A549 (cell line): ENCODE measurements around the gene FBXW5. TPM values are rescaled to one million over a fixed set of nuclear protein-coding genes. Genes with fewer than 3 reads are reported as not detected.

Source experiments
- ATAC-seq, 2 experiments: fragments of 200-7000 bp in 1 of 2; fragments of >200 bp in 1 of 2; cut with Nextera tagmentation in 1 of 2; cut with Tn5 transposase in 1 of 2; 3 replicates each; pipeline versions ENCODE4 v1.8.0 to v1.9.1; 2018 to 2020; ENCODE audit warnings: mild to moderate bottlenecking in 1 of 2, moderate library complexity in 1 of 2
- CTCF ChIA-PET: fragments of 300-600 bp; sonication (Branson Sonifier 250); formaldehyde crosslinking; extraction: SDS; loops from one replicate; lab custom pipeline; 2021; ENCODE audit warnings: antibody characterized with exemption, inconsistent platforms; lab: Yijun Ruan, JAX
- POLR2A ChIA-PET: fragments of 350-600 bp; formaldehyde crosslinking; extraction: SDS; loops from one replicate; lab custom pipeline; 2021; ENCODE audit warnings: antibody characterized with exemption, inconsistent platforms; lab: Yijun Ruan, JAX
- DNase-seq, 2 experiments: peaks; one replicate each; pipeline versions ENCODE4 v3.0.0 to v3.0.0-alpha.2; 2011 to 2016; ENCODE audit warnings: low read depth in 1 of 2, low spot score in 1 of 2
- FAIRE-seq: peaks from 2 replicates; lab custom pipeline; 2011; peaks lifted over from hg19 to GRCh38; lab: Jason Lieb, UNC
- H3K27ac ChIP-seq, 2 experiments: fragments of >200 bp; sonication (Bioruptor Twin); formaldehyde crosslinking; 3 replicates each; pipeline ENCODE4 v1.5.1; 2016 to 2017
- H3K4me1 ChIP-seq: fragments of >200 bp; sonication (Bioruptor Twin); formaldehyde crosslinking; 3 replicates; pipeline ENCODE4 v1.6.1; 2016
- H3K4me2 ChIP-seq: fragments of >200 bp; sonication (Bioruptor Twin); formaldehyde crosslinking; 3 replicates; pipeline ENCODE4 v1.6.1; 2016
- H3K4me3 ChIP-seq: fragments of >200 bp; sonication (Bioruptor Twin); formaldehyde crosslinking; 3 replicates; pipeline ENCODE4 v1.5.1; 2016
- H3K9me3 ChIP-seq: fragments of >200 bp; sonication (Bioruptor Twin); formaldehyde crosslinking; 3 replicates; pipeline ENCODE4 v1.6.1; 2016
- CBX8 ChIP-seq: fragments of 200-600 bp; sonication (generic); IDR thresholded peaks from 2 replicates; pipeline ENCODE4 v1.6.1; 2016
- CHD2 ChIP-seq: fragments of 150-350 bp; IDR thresholded peaks from 2 replicates; pipeline ENCODE4 v1.6.1; 2014; ENCODE audit warnings: low read length; ENCODE audit not compliant: partially characterized antibody
- E2F6 ChIP-seq: IDR thresholded peaks from 2 replicates; pipeline ENCODE4 v1.6.1; 2012; ENCODE audit warnings: low read depth, borderline replicate concordance
- EHMT2 ChIP-seq: fragments of 200-600 bp; sonication (generic); IDR thresholded peaks from 2 replicates; pipeline ENCODE4 v1.6.1; 2016; ENCODE audit warnings: antibody characterized with exemption, low read depth, mild to moderate bottlenecking, moderate library complexity
- ESRRA ChIP-seq: fragments of 150-350 bp; IDR thresholded peaks from 2 replicates; pipeline ENCODE4 v1.6.1; 2014; ENCODE audit warnings: mild to moderate bottlenecking, low read length, borderline replicate concordance
- FOSB ChIP-seq: fragments of 250-450 bp; sonication (Bioruptor Pico); IDR thresholded peaks from 2 replicates; pipeline ENCODE4 v1.5.0; 2020; ENCODE audit warnings: mild to moderate bottlenecking, moderate library complexity
- FOSL2 ChIP-seq, 2 experiments: fragments of 450-650 bp in 1 of 2; fragments of >200 bp in 1 of 2; sonication (Bioruptor Twin) in 1 of 2; formaldehyde crosslinking; IDR thresholded peaks; 2 replicates each; pipeline versions ENCODE4 v1.5.0 to v1.6.1; 2016 to 2020; ENCODE audit warnings: mild to moderate bottlenecking in 1 of 2, moderate library complexity in 1 of 2
- GATA3 ChIP-seq: IDR thresholded peaks from 2 replicates; pipeline ENCODE4 v1.6.1; 2012; ENCODE audit warnings: borderline replicate concordance
- HDAC2 ChIP-seq: fragments of 200-600 bp; sonication (generic); IDR thresholded peaks from 2 replicates; pipeline ENCODE4 v1.6.1; 2016
- HMGXB4 ChIP-seq: fragments of 250-450 bp; sonication (Bioruptor Pico); IDR thresholded peaks from 2 replicates; pipeline ENCODE4 v1.5.0; 2021; ENCODE audit warnings: mild to moderate bottlenecking, moderate library complexity, borderline replicate concordance
- HOXA7 ChIP-seq: fragments of 250-450 bp; sonication (Bioruptor Pico); IDR thresholded peaks from 2 replicates; pipeline ENCODE4 v1.5.0; 2020; ENCODE audit warnings: mild to moderate bottlenecking, moderate library complexity
- HOXB5 ChIP-seq: fragments of 250-450 bp; sonication (Bioruptor Pico); IDR thresholded peaks from 2 replicates; pipeline ENCODE4 v1.5.0; 2020; ENCODE audit warnings: mild to moderate bottlenecking, moderate library complexity
- MAFK ChIP-seq: fragments of 450-650 bp; IDR thresholded peaks from 2 replicates; pipeline ENCODE4 v1.6.1; 2014; ENCODE audit not compliant: partially characterized antibody
- NPAS2 ChIP-seq: fragments of 250-450 bp; sonication (Bioruptor Pico); IDR thresholded peaks from 2 replicates; pipeline ENCODE4 v1.8.0; 2022; ENCODE audit warnings: mild to moderate bottlenecking, moderate library complexity, borderline replicate concordance
- NR3C1 ChIP-seq: fragments of >200 bp; sonication (Bioruptor Twin); formaldehyde crosslinking; IDR thresholded peaks from 3 replicates; pipeline ENCODE4 v1.6.1; 2017
- POLR2A ChIP-seq: IDR thresholded peaks from 2 replicates; pipeline ENCODE4 v1.6.1; 2012; ENCODE audit warnings: mild to moderate bottlenecking, low read length
- POLR2AphosphoS2 ChIP-seq: conservative IDR thresholded peaks from 2 replicates; pipeline ENCODE4 v1.6.1; 2012; ENCODE audit warnings: low read length, improper control_type of control experiment, inconsistent platforms
- RAD21 ChIP-seq, 2 experiments: fragments of >200 bp in 1 of 2; sonication (Bioruptor Twin) in 1 of 2; formaldehyde crosslinking in 1 of 2; IDR thresholded peaks in 1 of 2; conservative IDR thresholded peaks in 1 of 2; 2 replicates in 1 of 2; 3 replicates in 1 of 2; pipeline ENCODE4 v1.6.1; 2012 to 2018; ENCODE audit warnings: inconsistent platforms in 1 of 2
- RNF2 ChIP-seq: fragments of 200-600 bp; sonication (generic); IDR thresholded peaks from 2 replicates; pipeline ENCODE4 v1.6.1; 2016; ENCODE audit warnings: low read depth, mild to moderate bottlenecking, antibody characterized with exemption, moderate library complexity, borderline replicate concordance
- TFCP2L1 ChIP-seq: fragments of 250-450 bp; sonication (Bioruptor Pico); IDR thresholded peaks from 2 replicates; pipeline ENCODE4 v1.5.0; 2021; ENCODE audit warnings: mild to moderate bottlenecking
- ZC3H11A ChIP-seq: fragments of 450-650 bp; IDR thresholded peaks from 2 replicates; pipeline ENCODE4 v1.6.1; 2014; ENCODE audit warnings: antibody characterized with exemption, mild to moderate bottlenecking
- ZSCAN20 ChIP-seq: fragments of 250-450 bp; sonication (Bioruptor Pico); IDR thresholded peaks from 2 replicates; pipeline ENCODE4 v1.8.0; 2022; ENCODE audit warnings: mild to moderate bottlenecking, moderate library complexity
- WGBS: methylation state at CpG from one replicate; pipeline ENCODE4 v1.1.6; 2017; ENCODE audit errors: missing lambda C conversion rate; 5-methylcytosine and 5-hydroxymethylcytosine counted together
- polyA plus RNA-seq, 4 experiments: library from polyadenylated mRNA; depleted of rRNA in 3 of 4; stranded (reverse); fragments of >200 nt; fragmentation: RNase III in 1 of 4; extraction: RNeasy Plus Mini Kit Qiagen cat#74134 plus additional on column Dnase treatment in 1 of 4; gene quantifications; 2 replicates in 3 of 4; 3 replicates in 1 of 4; pipeline ENCODE4 v1.2.3, GENCODE V29; 2011 to 2017
- TF ChIP-seq, protein P1 (sequence below): fragments of 150-350 bp; IDR thresholded peaks from 2 replicates; pipeline ENCODE4 v1.6.1; 2014; ENCODE audit warnings: low read depth, mild to moderate bottlenecking, low read length

FBXW5 gene
- polyA plus RNA-seq, 2 of the 4 experiments (the other 2 are of a cell fraction) = 37.5 to 59.5 TPM

DNA sequence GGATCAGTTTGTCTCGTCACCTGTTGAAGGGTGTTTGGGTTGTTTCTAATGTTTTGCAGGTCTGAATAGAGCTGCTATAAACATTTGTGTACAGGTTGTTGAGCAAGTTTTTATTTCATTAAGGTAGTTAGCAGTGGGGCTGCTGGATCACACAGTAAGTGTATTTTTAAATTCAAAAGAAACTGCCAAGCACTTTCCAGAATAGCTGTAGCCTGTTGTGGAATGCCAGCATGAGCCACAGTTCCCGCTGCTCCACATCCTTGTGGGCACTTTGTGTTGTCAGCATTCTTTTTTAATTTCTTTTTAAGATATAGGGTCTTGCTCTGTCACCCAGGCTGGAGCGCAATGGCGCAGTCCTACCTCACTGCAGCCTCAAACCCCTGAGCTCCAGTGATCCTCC is 14.5 kb downstream of the FBXW5 start:
- DNase-seq (no peak), FAIRE-seq (no peak), ATAC-seq (no peak)
- TF ChIP-seq HOXB5 (CRISPR knock-in tag) = no peak
- no peak for TF ChIP-seq NR3C1
- no peak for TF ChIP-seq E2F6
- TF ChIP-seq POLR2AphosphoS2 = no peak
- no peak for TF ChIP-seq HMGXB4 (CRISPR knock-in tag)
- no peak for TF ChIP-seq EHMT2
- TF ChIP-seq POLR2A = no peak
- TF ChIP-seq, protein P1, sequence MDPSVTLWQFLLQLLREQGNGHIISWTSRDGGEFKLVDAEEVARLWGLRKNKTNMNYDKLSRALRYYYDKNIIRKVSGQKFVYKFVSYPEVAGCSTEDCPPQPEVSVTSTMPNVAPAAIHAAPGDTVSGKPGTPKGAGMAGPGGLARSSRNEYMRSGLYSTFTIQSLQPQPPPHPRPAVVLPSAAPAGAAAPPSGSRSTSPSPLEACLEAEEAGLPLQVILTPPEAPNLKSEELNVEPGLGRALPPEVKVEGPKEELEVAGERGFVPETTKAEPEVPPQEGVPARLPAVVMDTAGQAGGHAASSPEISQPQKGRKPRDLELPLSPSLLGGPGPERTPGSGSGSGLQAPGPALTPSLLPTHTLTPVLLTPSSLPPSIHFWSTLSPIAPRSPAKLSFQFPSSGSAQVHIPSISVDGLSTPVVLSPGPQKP = no peak
- TF ChIP-seq NPAS2 (CRISPR knock-in tag) = no peak
- no peak for TF ChIP-seq ZC3H11A
- ChIA-PET POLR2A (no interaction called here), CTCF (no interaction called here)
- H3K9me3 ChIP-seq = peaks cover 10% of the 10 kb centered on the region; the same call in 2 of the 3 replicates
- H3K4me1 ChIP-seq = peaks cover 13% of the 10 kb centered on the region
- H3K27ac ChIP-seq = no peak overlapping the region
- H3K4me3 ChIP-seq = no peak overlapping the region
- no peak overlapping the region for H3K4me2 ChIP-seq
- 97% methylated on average over 4 of the region's 4 CpGs for WGBS

- 93% methylated on average over 9 of the region's 9 CpGs for WGBS
- H3K4me2 ChIP-seq = no peak overlapping the region
- no peak overlapping the region for H3K4me3 ChIP-seq
- CTCF ChIA-PET = interaction anchor here (0.5 to 1.5 kb wide), 5 partner anchors 16 to 838 kb away, joined by 3 to 4 read pairs (median 3); partner anchors contain the start of gene FBXW5
- H3K27ac ChIP-seq = peak overlapping the region in 1 of 2 experiments; percentile 37; a peak in 2 of 6 replicates
- ATAC-seq (peak; percentile 13 to 31; a peak in 3 of 6 replicates), DNase-seq (no peak), FAIRE-seq (no peak)
- peaks cover 10% of the 10 kb centered on the region; the same call in 2 of the 3 replicates for H3K9me3 ChIP-seq
- peaks cover 1% of the 10 kb centered on the region; the same call in 1 of the 3 replicates for H3K4me1 ChIP-seq
- POLR2A ChIA-PET = no interaction called here
- TF ChIP-seq MAFK (peak; percentile 37), RNF2 (no peak)
- TF ChIP-seq, all 56 proteins: peak for 1
Measured at GRCh38 chr9:136928591-136928990, 15.9 kb downstream of the FBXW5 start.

DNA sequence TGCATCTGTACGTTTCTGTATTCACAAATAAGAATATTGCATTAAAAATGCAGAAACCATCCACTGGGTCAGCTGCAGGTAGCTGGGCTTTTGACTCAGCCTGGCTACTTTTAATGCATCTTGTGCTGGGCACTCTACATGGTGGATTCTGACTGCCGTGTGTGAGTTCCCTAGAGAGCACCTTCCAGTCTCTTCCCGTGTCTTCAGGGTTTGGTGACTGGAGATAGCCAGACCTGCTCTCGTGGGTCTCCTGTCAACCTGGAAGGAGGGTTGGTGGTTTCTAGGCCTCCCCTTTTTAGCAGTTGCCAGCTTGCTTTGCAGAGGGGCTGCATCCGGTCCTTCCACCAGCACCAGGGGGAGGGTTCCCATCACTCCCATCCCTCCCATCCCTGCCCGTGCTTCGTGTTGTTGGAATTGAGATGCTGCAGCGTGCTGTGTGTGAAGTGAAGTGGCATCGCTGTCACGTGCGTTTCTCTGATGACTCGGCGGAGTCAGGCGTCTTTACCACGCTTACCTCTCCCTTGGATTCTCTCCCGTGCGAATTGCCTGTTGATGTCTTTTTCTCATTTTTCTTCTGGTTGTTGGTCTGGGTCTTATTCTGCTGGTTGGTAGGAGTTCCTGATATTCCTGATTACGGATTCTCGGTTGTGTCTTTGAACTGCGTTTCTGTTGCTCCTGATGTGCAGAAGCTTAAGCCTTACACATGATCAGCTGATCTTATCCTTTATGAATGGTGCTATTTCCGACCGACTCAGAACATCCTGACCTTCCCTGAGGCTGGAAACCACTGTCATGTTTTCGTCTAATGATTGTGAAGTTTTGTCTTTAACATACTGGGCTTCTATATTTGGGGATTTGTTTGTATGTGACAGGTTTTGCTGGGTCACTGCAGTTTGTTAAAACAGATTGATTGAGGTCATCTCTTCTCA is 16.9 kb downstream of the FBXW5 start:
- FAIRE-seq (no peak), ATAC-seq (no peak), DNase-seq (no peak)
- Histone ChIP-seq H3K4me2 (no peak overlapping the region), H3K27ac (peak overlapping the region in 1 of 2 experiments; percentile 37; a peak in 2 of 6 replicates), H3K4me3 (no peak overlapping the region), H3K9me3 (peaks cover 7% of the 10 kb centered on the region; the same call in 2 of the 3 replicates), H3K4me1 (no peaks in the 10 kb centered on the region)
- no peak for TF ChIP-seq HDAC2
- no peak for TF ChIP-seq EHMT2
- no peak for TF ChIP-seq ESRRA
- TF ChIP-seq HOXA7 = no peak
- no peak for TF ChIP-seq CBX8
- no peak for TF ChIP-seq RAD21 (conservative IDR thresholded peaks at IDR 0.05 in 1 of 2, IDR thresholded peaks at IDR 0.05 in 1 of 2)
- no peak for TF ChIP-seq FOSB
- TF ChIP-seq FOSL2 (IDR thresholded peaks at IDR 0.05) = no peak
- TF ChIP-seq FOSL2 (CRISPR knock-in tag; IDR thresholded peaks at IDR 0.05) = no peak
- no peak for TF ChIP-seq E2F6
- no peak for TF ChIP-seq ZSCAN20 (CRISPR knock-in tag)
- TF ChIP-seq CHD2 = no peak
- no peak for TF ChIP-seq TFCP2L1 (CRISPR knock-in tag)
- no peak for TF ChIP-seq GATA3
- CTCF ChIA-PET = interaction anchor here (0.5 to 2.4 kb wide), 13 partner anchors 9 to 838 kb away, joined by 3 to 10 read pairs (median 4); partner anchors contain the start of gene FBXW5
- WGBS = 90% methylated on average over 23 of the region's 23 CpGs
- POLR2A ChIA-PET = no interaction called here
